Ishikawa (cell line): ENCODE results near the gene TRIM38.

Source experiments
- CEBPB ChIP-seq: IDR thresholded peaks from 2 replicates; pipeline ENCODE4 v1.6.1; 2012
- CREB1 ChIP-seq: IDR thresholded peaks from 2 replicates; pipeline ENCODE4 v1.6.1; 2012; ENCODE audit warnings: low read depth
- EGR1 ChIP-seq: IDR thresholded peaks from 2 replicates; pipeline ENCODE4 v1.6.1; 2012
- EP300 ChIP-seq: IDR thresholded peaks from 2 replicates; pipeline ENCODE4 v1.6.1; 2012; ENCODE audit warnings: borderline replicate concordance
- FOXM1 ChIP-seq: IDR thresholded peaks from 2 replicates; pipeline ENCODE4 v1.6.1; 2012; ENCODE audit warnings: low read depth, borderline replicate concordance
- NFIC ChIP-seq: IDR thresholded peaks from 2 replicates; pipeline ENCODE4 v1.6.1; 2012
- RAD21 ChIP-seq: IDR thresholded peaks from 2 replicates; pipeline ENCODE4 v1.6.1; 2012; ENCODE audit warnings: low read depth
- TAF1 ChIP-seq: IDR thresholded peaks from 2 replicates; pipeline ENCODE4 v1.6.1; 2012; ENCODE audit warnings: low read depth, mild to moderate bottlenecking
- TCF12 ChIP-seq: IDR thresholded peaks from 2 replicates; pipeline ENCODE4 v1.6.1; 2012; ENCODE audit warnings: low read depth
- TEAD4 ChIP-seq: IDR thresholded peaks from 2 replicates; pipeline ENCODE4 v1.6.1; 2012
- YY1 ChIP-seq: IDR thresholded peaks from 2 replicates; pipeline ENCODE4 v1.6.1; 2012; ENCODE audit warnings: low read depth
- ZBTB7A ChIP-seq: IDR thresholded peaks from 2 replicates; pipeline ENCODE4 v1.6.1; 2012; ENCODE audit warnings: low read depth
- TF ChIP-seq, protein P1 (sequence below): IDR thresholded peaks from 2 replicates; pipeline ENCODE4 v1.6.1; 2012; ENCODE audit warnings: low read depth, mild to moderate bottlenecking
- TF ChIP-seq, protein P2 (sequence below): IDR thresholded peaks from 2 replicates; pipeline ENCODE4 v1.6.1; 2012
- TF ChIP-seq, protein P3 (sequence below): IDR thresholded peaks from 2 replicates; pipeline ENCODE4 v1.6.1; 2012

TRIM38 gene

DNA sequence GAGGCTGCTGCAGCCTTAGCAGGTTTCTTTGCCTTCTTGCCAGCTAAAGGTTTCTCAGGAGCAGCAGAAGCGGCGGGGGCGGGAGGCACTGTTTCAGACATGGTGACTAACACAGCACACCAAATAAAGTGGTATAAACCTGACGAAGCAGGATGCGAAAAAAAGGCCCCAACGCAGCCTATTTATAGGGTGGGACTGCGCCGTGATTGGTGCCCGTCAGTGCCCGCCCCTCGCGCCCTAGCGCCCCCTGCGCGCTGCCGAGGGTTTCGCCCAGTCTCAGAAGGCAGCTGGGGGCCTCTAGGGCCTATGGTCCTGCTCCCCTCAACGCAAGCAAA, 55.0 kb downstream of the TRIM38 start:
- TF ChIP-seq NFIC (no peak), RAD21 (no peak), CREB1 (no peak), CEBPB (no peak), ZBTB7A (no peak), TEAD4 (no peak), FOXM1 (no peak), EGR1 (no peak), EP300 (no peak), YY1 (no peak), TCF12 (no peak), TAF1 (no peak)
- TF ChIP-seq, protein P1, sequence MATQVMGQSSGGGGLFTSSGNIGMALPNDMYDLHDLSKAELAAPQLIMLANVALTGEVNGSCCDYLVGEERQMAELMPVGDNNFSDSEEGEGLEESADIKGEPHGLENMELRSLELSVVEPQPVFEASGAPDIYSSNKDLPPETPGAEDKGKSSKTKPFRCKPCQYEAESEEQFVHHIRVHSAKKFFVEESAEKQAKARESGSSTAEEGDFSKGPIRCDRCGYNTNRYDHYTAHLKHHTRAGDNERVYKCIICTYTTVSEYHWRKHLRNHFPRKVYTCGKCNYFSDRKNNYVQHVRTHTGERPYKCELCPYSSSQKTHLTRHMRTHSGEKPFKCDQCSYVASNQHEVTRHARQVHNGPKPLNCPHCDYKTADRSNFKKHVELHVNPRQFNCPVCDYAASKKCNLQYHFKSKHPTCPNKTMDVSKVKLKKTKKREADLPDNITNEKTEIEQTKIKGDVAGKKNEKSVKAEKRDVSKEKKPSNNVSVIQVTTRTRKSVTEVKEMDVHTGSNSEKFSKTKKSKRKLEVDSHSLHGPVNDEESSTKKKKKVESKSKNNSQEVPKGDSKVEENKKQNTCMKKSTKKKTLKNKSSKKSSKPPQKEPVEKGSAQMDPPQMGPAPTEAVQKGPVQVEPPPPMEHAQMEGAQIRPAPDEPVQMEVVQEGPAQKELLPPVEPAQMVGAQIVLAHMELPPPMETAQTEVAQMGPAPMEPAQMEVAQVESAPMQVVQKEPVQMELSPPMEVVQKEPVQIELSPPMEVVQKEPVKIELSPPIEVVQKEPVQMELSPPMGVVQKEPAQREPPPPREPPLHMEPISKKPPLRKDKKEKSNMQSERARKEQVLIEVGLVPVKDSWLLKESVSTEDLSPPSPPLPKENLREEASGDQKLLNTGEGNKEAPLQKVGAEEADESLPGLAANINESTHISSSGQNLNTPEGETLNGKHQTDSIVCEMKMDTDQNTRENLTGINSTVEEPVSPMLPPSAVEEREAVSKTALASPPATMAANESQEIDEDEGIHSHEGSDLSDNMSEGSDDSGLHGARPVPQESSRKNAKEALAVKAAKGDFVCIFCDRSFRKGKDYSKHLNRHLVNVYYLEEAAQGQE, result no peak
- TF ChIP-seq, protein P2, sequence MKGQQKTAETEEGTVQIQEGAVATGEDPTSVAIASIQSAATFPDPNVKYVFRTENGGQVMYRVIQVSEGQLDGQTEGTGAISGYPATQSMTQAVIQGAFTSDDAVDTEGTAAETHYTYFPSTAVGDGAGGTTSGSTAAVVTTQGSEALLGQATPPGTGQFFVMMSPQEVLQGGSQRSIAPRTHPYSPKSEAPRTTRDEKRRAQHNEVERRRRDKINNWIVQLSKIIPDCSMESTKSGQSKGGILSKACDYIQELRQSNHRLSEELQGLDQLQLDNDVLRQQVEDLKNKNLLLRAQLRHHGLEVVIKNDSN, result no peak
- TF ChIP-seq, protein P3, sequence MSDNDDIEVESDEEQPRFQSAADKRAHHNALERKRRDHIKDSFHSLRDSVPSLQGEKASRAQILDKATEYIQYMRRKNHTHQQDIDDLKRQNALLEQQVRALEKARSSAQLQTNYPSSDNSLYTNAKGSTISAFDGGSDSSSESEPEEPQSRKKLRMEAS, result no peak

DNA sequence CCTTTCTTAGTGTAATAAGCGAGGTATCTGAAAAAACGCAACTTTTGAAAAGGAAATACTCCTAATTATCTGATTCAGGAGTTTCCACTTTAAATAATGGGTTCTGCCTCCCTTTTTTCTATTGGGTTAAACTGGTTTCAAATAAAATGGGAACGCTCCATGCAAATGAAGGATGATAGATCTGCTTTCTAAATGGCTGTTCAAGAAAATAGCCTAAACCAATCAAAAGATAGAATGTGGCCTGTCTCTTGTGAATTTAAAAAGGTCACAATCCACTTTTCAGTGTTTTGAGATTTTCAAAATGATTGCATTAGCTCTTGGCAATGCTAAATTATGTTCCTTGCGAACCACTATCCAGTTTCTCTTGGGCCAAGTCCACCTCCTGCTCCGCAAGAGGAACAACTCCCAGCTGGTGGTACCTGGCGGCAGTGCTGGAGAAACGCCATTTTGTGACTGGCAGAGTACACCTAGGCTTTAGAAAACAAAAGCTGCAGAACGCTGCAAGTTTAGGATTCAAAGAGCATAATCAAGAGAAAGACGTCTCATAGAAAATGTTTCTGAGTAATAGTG, 56.7 kb downstream of the TRIM38 start:
- TF ChIP-seq TEAD4, result no peak
- TF ChIP-seq YY1, result no peak
- TF ChIP-seq EGR1, result no peak
- no peak for TF ChIP-seq CEBPB
- no peak for TF ChIP-seq ZBTB7A
- TF ChIP-seq, protein P2, result no peak
- TF ChIP-seq EP300, result no peak
- TF ChIP-seq, protein P3, result no peak

DNA sequence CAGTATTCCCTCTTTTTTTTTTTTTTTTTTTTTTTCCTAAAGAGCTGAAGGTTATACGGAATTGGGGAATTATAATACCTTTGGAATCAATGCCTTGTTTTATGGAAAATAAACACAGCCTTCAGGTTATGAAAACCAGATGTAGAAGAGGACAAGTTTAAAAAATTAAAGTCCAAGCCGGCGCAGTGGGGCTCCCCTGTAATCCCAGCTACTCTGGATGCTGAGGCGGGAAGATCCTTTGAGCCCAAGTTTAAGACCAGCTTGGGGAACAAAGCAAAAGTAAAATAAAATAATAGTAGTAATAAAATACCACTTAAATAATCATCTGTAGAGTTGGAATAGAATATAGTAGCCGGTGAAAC, 57.3 kb downstream of the TRIM38 start:
- TF ChIP-seq RAD21, result no peak
- TF ChIP-seq, protein P3, result no peak
- no peak for TF ChIP-seq TAF1
- no peak for TF ChIP-seq CEBPB
- TF ChIP-seq NFIC, result no peak
- TF ChIP-seq ZBTB7A, result no peak
- TF ChIP-seq, protein P2, result no peak
- TF ChIP-seq EP300, result no peak

DNA sequence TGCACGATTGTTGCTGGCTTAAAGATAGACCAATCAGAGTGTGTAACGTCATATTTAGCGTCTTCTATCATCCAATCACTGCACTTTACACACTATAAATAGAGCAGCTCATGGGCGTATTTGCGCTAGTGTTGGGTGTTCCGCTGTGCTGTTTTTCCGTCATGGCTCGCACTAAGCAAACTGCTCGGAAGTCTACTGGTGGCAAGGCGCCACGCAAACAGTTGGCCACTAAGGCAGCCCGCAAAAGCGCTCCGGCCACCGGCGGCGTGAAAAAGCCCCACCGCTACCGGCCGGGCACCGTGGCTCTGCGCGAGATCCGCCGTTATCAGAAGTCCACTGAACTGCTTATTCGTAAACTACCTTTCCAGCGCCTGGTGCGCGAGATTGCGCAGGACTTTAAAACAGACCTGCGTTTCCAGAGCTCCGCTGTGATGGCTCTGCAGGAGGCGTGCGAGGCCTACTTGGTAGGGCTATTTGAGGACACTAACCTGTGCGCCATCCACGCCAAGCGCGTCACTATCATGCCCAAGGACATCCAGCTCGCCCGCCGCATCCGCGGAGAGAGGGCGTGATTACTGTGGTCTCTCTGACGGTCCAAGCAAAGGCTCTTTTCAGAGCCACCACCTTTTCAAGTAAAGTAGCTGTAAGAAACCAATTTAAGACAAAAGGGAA, 57.9 kb downstream of the TRIM38 start:
- TF ChIP-seq EGR1 (no peak), CREB1 (no peak), ZBTB7A (no peak), CEBPB (no peak), EP300 (no peak), TEAD4 (no peak), YY1 (no peak), TAF1 (no peak), TCF12 (no peak), NFIC (no peak), RAD21 (no peak), FOXM1 (no peak)
- TF ChIP-seq, protein P1, result no peak
- TF ChIP-seq, protein P2, result no peak
- TF ChIP-seq, protein P3, result no peak

DNA sequence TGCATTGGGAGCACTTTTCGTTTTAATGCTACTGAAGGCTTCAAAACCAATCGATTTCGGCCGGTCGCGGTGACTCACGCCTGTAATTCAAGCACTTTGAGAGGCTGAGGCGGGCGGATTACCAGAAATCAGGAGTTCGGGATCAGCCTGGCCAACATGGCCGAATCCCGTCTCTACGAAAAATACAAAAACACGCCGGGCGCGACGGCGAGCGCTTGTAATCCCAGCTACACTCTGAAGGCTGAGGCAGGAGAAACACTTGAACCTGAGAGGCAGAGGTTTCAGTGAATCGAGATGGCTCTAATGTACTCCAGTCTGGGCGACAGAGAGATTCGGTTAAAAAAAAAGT, 58.4 kb downstream of the TRIM38 start:
- TF ChIP-seq FOXM1, result no peak
- peak; percentile 73 for TF ChIP-seq YY1
- TF ChIP-seq, protein P1, result no peak
